ENCODE data around the gene BSND. TPM values are rescaled to one million over a fixed set of nuclear protein-coding genes. Genes with fewer than 3 reads are reported as not detected.

The BSND gene
- total RNA-seq, 1 experiment from 2014 or later: 0.42 TPM

- ChIA-PET POLR2A (interaction anchor here (0.8 kb wide), 1 partner anchor 9 kb away, joined by 3 read pairs; no protein-coding TSS in a partner anchor), CTCF (interaction anchor here (0.7 to 7.7 kb wide), 5 partner anchors 8 to 43 kb away, joined by 5 to 51 read pairs (median 27); partner anchors contain the start of gene BSND)
- Mint-ChIP-seq H3K27me3 (ENCODE audit: low read depth) (no peaks in the 10 kb centered on the region), H3K9me3 (no peaks in the 10 kb centered on the region), H3K36me3 (no peaks in the 10 kb centered on the region), H3K4me1 (peaks cover 12% of the 10 kb centered on the region), H3K4me3 (no peak overlapping the region), H3K27ac (no peak overlapping the region)
- TF ChIP-seq RORB (CRISPR knock-in tag; IDR thresholded peaks at IDR 0.05) (no peak), SOX15 (CRISPR knock-in tag; IDR thresholded peaks at IDR 0.05) (no peak), TEAD1 (CRISPR knock-in tag; IDR thresholded peaks at IDR 0.05) (no peak), FOXJ3 (CRISPR knock-in tag; IDR thresholded peaks at IDR 0.05; ENCODE audit: borderline replicate concordance) (no peak), ETV6 (CRISPR knock-in tag; IDR thresholded peaks at IDR 0.05) (no peak), AFF4 (CRISPR knock-in tag; IDR thresholded peaks at IDR 0.05; ENCODE audit: borderline replicate concordance) (no peak), ZNF219 (CRISPR knock-in tag; IDR thresholded peaks at IDR 0.05; ENCODE audit: borderline replicate concordance) (no peak)
- TF ChIP-seq, protein P1, sequence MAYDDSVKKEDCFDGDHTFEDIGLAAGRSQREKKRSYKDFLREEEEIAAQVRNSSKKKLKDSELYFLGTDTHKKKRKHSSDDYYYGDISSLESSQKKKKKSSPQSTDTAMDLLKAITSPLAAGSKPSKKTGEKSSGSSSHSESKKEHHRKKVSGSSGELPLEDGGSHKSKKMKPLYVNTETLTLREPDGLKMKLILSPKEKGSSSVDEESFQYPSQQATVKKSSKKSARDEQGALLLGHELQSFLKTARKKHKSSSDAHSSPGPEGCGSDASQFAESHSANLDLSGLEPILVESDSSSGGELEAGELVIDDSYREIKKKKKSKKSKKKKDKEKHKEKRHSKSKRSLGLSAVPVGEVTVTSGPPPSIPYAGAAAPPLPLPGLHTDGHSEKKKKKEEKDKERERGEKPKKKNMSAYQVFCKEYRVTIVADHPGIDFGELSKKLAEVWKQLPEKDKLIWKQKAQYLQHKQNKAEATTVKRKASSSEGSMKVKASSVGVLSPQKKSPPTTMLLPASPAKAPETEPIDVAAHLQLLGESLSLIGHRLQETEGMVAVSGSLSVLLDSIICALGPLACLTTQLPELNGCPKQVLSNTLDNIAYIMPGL (CRISPR knock-in tag; IDR thresholded peaks at IDR 0.05): no peak
- TF ChIP-seq, protein P2, sequence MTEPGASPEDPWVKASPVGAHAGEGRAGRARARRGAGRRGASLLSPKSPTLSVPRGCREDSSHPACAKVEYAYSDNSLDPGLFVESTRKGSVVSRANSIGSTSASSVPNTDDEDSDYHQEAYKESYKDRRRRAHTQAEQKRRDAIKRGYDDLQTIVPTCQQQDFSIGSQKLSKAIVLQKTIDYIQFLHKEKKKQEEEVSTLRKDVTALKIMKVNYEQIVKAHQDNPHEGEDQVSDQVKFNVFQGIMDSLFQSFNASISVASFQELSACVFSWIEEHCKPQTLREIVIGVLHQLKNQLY (CRISPR knock-in tag; IDR thresholded peaks at IDR 0.05): no peak
- TF ChIP-seq, protein P3, sequence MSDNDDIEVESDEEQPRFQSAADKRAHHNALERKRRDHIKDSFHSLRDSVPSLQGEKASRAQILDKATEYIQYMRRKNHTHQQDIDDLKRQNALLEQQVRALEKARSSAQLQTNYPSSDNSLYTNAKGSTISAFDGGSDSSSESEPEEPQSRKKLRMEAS (CRISPR knock-in tag; IDR thresholded peaks at IDR 0.05): no peak
- TF ChIP-seq, protein P4, sequence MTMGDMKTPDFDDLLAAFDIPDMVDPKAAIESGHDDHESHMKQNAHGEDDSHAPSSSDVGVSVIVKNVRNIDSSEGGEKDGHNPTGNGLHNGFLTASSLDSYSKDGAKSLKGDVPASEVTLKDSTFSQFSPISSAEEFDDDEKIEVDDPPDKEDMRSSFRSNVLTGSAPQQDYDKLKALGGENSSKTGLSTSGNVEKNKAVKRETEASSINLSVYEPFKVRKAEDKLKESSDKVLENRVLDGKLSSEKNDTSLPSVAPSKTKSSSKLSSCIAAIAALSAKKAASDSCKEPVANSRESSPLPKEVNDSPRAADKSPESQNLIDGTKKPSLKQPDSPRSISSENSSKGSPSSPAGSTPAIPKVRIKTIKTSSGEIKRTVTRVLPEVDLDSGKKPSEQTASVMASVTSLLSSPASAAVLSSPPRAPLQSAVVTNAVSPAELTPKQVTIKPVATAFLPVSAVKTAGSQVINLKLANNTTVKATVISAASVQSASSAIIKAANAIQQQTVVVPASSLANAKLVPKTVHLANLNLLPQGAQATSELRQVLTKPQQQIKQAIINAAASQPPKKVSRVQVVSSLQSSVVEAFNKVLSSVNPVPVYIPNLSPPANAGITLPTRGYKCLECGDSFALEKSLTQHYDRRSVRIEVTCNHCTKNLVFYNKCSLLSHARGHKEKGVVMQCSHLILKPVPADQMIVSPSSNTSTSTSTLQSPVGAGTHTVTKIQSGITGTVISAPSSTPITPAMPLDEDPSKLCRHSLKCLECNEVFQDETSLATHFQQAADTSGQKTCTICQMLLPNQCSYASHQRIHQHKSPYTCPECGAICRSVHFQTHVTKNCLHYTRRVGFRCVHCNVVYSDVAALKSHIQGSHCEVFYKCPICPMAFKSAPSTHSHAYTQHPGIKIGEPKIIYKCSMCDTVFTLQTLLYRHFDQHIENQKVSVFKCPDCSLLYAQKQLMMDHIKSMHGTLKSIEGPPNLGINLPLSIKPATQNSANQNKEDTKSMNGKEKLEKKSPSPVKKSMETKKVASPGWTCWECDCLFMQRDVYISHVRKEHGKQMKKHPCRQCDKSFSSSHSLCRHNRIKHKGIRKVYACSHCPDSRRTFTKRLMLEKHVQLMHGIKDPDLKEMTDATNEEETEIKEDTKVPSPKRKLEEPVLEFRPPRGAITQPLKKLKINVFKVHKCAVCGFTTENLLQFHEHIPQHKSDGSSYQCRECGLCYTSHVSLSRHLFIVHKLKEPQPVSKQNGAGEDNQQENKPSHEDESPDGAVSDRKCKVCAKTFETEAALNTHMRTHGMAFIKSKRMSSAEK (CRISPR knock-in tag; IDR thresholded peaks at IDR 0.05; ENCODE audit: borderline replicate concordance): no peak
- no peak for DNase-seq (ENCODE audit: low spot score)
- ATAC-seq: no peak
Measured at GRCh38 chr1:54987919-54988705, 10.6 kb upstream of the BSND start.

DNA sequence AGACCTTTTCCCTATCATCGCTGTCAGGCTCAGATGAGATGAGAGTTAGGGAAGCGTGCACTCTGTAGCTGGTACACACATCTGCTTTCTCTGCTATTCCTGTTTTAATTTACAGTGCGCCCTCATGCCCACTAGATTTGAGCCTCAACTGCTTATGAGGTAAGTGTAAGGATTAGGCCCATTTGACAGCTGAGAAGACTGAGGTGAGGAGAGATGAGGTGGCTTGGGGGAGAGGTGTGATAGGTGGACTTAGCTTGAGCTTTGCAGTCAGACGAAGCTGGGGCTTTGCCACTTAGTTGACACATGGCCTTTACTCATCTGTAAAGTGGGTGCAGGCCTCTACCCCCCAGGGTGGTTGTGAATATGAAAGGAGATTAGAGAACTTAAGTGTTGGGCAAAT is 9.8 kb upstream of the BSND start:
- H3K27me3 Mint-ChIP-seq (ENCODE audit: low read depth): no peaks in the 10 kb centered on the region
- H3K4me1 Mint-ChIP-seq: peaks cover 8% of the 10 kb centered on the region
- POLR2A ChIA-PET: no interaction called here
- H3K4me3 Mint-ChIP-seq: no peak overlapping the region
- H3K9me3 Mint-ChIP-seq: no peaks in the 10 kb centered on the region
- CTCF ChIA-PET: interaction anchor here (1.5 to 7.7 kb wide), 7 partner anchors 7 to 44 kb away, joined by 5 to 51 read pairs (median 18); partner anchors contain the start of genes BSND and TMEM61
- H3K27ac Mint-ChIP-seq: no peak overlapping the region
- ATAC-seq: no peak
- no peak for DNase-seq (ENCODE audit: low spot score)
- H3K36me3 Mint-ChIP-seq: no peaks in the 10 kb centered on the region
- no peak for TF ChIP-seq SP1 (CRISPR knock-in tag; conservative IDR thresholded peaks at IDR 0.05)
- TF ChIP-seq, protein P5, sequence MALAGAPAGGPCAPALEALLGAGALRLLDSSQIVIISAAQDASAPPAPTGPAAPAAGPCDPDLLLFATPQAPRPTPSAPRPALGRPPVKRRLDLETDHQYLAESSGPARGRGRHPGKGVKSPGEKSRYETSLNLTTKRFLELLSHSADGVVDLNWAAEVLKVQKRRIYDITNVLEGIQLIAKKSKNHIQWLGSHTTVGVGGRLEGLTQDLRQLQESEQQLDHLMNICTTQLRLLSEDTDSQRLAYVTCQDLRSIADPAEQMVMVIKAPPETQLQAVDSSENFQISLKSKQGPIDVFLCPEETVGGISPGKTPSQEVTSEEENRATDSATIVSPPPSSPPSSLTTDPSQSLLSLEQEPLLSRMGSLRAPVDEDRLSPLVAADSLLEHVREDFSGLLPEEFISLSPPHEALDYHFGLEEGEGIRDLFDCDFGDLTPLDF (CRISPR knock-in tag; IDR thresholded peaks at IDR 0.05): no peak
- TF ChIP-seq, protein P6, sequence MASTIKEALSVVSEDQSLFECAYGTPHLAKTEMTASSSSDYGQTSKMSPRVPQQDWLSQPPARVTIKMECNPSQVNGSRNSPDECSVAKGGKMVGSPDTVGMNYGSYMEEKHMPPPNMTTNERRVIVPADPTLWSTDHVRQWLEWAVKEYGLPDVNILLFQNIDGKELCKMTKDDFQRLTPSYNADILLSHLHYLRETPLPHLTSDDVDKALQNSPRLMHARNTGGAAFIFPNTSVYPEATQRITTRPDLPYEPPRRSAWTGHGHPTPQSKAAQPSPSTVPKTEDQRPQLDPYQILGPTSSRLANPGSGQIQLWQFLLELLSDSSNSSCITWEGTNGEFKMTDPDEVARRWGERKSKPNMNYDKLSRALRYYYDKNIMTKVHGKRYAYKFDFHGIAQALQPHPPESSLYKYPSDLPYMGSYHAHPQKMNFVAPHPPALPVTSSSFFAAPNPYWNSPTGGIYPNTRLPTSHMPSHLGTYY (CRISPR knock-in tag; IDR thresholded peaks at IDR 0.05): no peak
- TF ChIP-seq, protein P7, sequence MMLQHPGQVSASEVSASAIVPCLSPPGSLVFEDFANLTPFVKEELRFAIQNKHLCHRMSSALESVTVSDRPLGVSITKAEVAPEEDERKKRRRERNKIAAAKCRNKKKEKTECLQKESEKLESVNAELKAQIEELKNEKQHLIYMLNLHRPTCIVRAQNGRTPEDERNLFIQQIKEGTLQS (CRISPR knock-in tag; conservative IDR thresholded peaks at IDR 0.05): no peak
- no peak for TF ChIP-seq ZBTB21 (CRISPR knock-in tag; IDR thresholded peaks at IDR 0.05; ENCODE audit: borderline replicate concordance)
- TF ChIP-seq, protein P8, sequence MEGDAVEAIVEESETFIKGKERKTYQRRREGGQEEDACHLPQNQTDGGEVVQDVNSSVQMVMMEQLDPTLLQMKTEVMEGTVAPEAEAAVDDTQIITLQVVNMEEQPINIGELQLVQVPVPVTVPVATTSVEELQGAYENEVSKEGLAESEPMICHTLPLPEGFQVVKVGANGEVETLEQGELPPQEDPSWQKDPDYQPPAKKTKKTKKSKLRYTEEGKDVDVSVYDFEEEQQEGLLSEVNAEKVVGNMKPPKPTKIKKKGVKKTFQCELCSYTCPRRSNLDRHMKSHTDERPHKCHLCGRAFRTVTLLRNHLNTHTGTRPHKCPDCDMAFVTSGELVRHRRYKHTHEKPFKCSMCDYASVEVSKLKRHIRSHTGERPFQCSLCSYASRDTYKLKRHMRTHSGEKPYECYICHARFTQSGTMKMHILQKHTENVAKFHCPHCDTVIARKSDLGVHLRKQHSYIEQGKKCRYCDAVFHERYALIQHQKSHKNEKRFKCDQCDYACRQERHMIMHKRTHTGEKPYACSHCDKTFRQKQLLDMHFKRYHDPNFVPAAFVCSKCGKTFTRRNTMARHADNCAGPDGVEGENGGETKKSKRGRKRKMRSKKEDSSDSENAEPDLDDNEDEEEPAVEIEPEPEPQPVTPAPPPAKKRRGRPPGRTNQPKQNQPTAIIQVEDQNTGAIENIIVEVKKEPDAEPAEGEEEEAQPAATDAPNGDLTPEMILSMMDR (IDR thresholded peaks at IDR 0.05): no peak
